Stimulated activated CD8-positive, alpha-beta memory T cell treated with anti-CD3 and anti-CD28 coated beads, Interleukin-4, amount 100 ng/mL, for 24 hours (primary cell): ENCODE data around the gene QSOX2.

Source experiments
- DNase-seq: peaks from one replicate; pipeline ENCODE4 v3.0.0-alpha.2; 2020; ENCODE audit warnings: low read depth

The QSOX2 gene

GRCh38 chr9:136222166-136222905, 23.3 kb downstream of the QSOX2 start:
- no peak for DNase-seq

- no peak for DNase-seq
These were observed 25.4 kb downstream of the QSOX2 start for GRCh38 chr9:136220017-136220729.

GRCh38 chr9:136219276-136219675, 26.3 kb downstream of the QSOX2 start:
- no peak for DNase-seq

GRCh38 chr9:136218673-136219072, 26.9 kb downstream of the QSOX2 start:
- no peak for DNase-seq

GRCh38 chr9:136218271-136218670, 27.3 kb downstream of the QSOX2 start:
- DNase-seq: no peak

GRCh38 chr9:136216541-136217244, 28.9 kb downstream of the QSOX2 start:
- DNase-seq: no peak

- DNase-seq: no peak
These were observed 31.9 kb downstream of the QSOX2 start for GRCh38 chr9:136213733-136214132.

GRCh38 chr9:136212345-136212950, 33.2 kb downstream of the QSOX2 start:
- no peak for DNase-seq

GRCh38 chr9:136211441-136212344, 33.9 kb downstream of the QSOX2 start:
- DNase-seq: no peak

- no peak for DNase-seq
These were observed 34.6 kb downstream of the QSOX2 start for GRCh38 chr9:136211006-136211405.

GRCh38 chr9:136210276-136210675, 35.3 kb downstream of the QSOX2 start:
- no peak for DNase-seq

- DNase-seq: no peak
These were observed 35.8 kb downstream of the QSOX2 start for GRCh38 chr9:136209786-136210185.

GRCh38 chr9:136209232-136209631, 36.4 kb downstream of the QSOX2 start:
- DNase-seq: no peak

- no peak for DNase-seq
These were observed 36.9 kb downstream of the QSOX2 start for GRCh38 chr9:136208675-136209074.

GRCh38 chr9:136207616-136208015, 38.0 kb downstream of the QSOX2 start:
- DNase-seq: no peak

GRCh38 chr9:136206602-136207275, 38.9 kb downstream of the QSOX2 start:
- no peak for DNase-seq

GRCh38 chr9:136205707-136205992, 40.0 kb downstream of the QSOX2 start:
- no peak for DNase-seq

GRCh38 chr9:136204838-136205706, 40.5 kb downstream of the QSOX2 start, which contains the start of gene LHX3:
Gene LHX3, minus strand, starts transcription at chr9:136205128. Its CDS starts 116 bp downstream, at chr9:136205012.
- no peak for DNase-seq

- no peak for DNase-seq
These were observed 41.3 kb downstream of the QSOX2 start for GRCh38 chr9:136204145-136204805.
